Peyer's patch (tissue), 4 donors: Measurements from ENCODE around the gene MYMX.

Experiments
- POLR2A ChIP-seq, 2 donors: fragments of 450-650 bp; IDR thresholded peaks; one replicate each; pipeline ENCODE4 v1.5.1; 2017; ENCODE audit warnings: antibody characterized with exemption in 2 of 2, mild to moderate bottlenecking in 2 of 2, moderate library complexity in 2 of 2
- TF ChIP-seq, protein P1 (sequence below), 6 experiments: fragments of 450-650 bp in 4 of 6; fragments of 200-600 bp in 2 of 6; sonication (generic) in 1 of 6; IDR thresholded peaks; one replicate each; pipeline ENCODE4 v1.5.1; 2017 to 2019; ENCODE audit warnings: antibody characterized with exemption in 6 of 6, mild to moderate bottlenecking in 3 of 6, moderate library complexity in 1 of 6

DNA sequence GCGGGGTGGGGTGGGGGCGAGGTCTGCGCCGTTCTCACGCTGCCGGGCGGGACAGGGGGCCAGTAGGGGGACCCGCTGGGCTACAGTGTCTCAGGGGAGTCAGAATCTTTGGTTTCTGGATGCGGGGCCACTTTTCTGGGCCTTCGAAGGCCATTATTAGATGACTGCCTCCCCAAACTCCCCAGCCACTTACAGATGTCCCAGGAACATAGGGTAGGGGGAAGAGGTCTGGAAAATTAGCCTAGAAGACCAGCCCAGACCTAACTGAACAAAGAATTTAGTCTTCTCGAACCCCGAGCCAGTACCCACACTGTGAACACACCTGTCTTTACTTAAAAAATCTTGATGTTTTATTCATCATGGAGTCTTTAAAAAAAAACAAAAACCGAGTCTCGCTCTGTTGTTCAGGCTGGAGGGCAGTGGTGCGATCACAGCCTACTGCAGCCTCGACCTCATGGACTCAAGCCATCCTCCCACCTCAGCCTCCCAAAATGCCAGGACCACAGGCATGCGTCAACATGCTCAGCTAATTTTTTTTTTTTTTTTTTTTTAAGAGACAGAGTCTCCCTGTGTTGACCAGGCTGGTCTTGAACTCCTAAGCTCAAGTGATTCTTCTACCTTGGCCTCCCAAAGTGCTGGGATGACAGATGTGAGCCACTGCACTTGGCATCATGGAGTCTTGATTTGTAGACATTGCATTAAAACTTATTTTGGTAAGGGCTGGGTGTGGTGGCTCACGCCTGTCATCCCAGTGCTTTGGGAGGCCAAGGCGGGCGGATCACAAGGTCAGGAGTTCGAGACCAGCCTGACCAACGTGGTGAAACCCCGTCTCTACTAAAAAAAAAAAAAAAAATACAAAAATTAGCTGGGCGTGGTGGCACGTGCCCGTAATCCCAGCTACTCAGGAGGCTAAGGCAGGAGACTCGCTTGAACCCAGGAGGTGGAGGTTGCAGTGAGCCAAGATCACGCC lies 3.4 kb downstream of the MYMX start:
- no peak for TF ChIP-seq POLR2A (IDR thresholded peaks at IDR 0.05)
- TF ChIP-seq, protein P1, sequence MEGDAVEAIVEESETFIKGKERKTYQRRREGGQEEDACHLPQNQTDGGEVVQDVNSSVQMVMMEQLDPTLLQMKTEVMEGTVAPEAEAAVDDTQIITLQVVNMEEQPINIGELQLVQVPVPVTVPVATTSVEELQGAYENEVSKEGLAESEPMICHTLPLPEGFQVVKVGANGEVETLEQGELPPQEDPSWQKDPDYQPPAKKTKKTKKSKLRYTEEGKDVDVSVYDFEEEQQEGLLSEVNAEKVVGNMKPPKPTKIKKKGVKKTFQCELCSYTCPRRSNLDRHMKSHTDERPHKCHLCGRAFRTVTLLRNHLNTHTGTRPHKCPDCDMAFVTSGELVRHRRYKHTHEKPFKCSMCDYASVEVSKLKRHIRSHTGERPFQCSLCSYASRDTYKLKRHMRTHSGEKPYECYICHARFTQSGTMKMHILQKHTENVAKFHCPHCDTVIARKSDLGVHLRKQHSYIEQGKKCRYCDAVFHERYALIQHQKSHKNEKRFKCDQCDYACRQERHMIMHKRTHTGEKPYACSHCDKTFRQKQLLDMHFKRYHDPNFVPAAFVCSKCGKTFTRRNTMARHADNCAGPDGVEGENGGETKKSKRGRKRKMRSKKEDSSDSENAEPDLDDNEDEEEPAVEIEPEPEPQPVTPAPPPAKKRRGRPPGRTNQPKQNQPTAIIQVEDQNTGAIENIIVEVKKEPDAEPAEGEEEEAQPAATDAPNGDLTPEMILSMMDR (IDR thresholded peaks at IDR 0.05): no peak
